Suprapubic skin (tissue), 4 donors: ENCODE results near the gene STPG1. TPM values are rescaled to one million over a fixed set of nuclear protein-coding genes. Genes with fewer than 3 reads are reported as not detected.

Source experiments
- DNase-seq, 2 donors: peaks; one replicate each; pipeline ENCODE4 v3.0.0-alpha.2; 2019; ENCODE audit warnings: low spot score in 2 of 2
- H3K27ac ChIP-seq: fragments of 200-600 bp; sonication (generic); one replicate; pipeline ENCODE4 v1.5.1; 2019
- H3K27me3 ChIP-seq: fragments of 200-600 bp; sonication (generic); one replicate; pipeline ENCODE4 v1.5.1; 2019
- H3K36me3 ChIP-seq: fragments of 200-600 bp; sonication (generic); one replicate; pipeline ENCODE4 v1.5.1; 2019
- H3K4me1 ChIP-seq: fragments of 200-600 bp; sonication (generic); one replicate; pipeline ENCODE4 v1.5.1; 2019
- H3K4me3 ChIP-seq: fragments of 200-600 bp; sonication (generic); one replicate; pipeline ENCODE4 v1.5.1; 2019; ENCODE audit warnings: mild to moderate bottlenecking
- H3K9me3 ChIP-seq: fragments of 200-600 bp; sonication (generic); one replicate; pipeline ENCODE4 v1.5.1; 2019
- EP300 ChIP-seq: sonication (generic); formaldehyde crosslinking; IDR thresholded peaks from one replicate; pipeline ENCODE4 v1.6.1; 2017; ENCODE audit warnings: antibody characterized with exemption
- POLR2A ChIP-seq, 2 donors: fragments of 450-650 bp; IDR thresholded peaks; one replicate each; pipeline ENCODE4 v1.6.1; 2017; ENCODE audit warnings: antibody characterized with exemption in 2 of 2, mild to moderate bottlenecking in 2 of 2, moderate library complexity in 2 of 2
- POLR2AphosphoS5 ChIP-seq, 3 donors: sonication (generic); formaldehyde crosslinking; IDR thresholded peaks; one replicate each; pipeline ENCODE4 v1.6.1; 2017; ENCODE audit warnings: antibody characterized with exemption in 3 of 3
- WGBS: methylation state at CpG from one replicate; pipeline ENCODE4 v1.1.5; 2018; 5-methylcytosine and 5-hydroxymethylcytosine counted together
- total RNA-seq, 4 donors: library from RNA; depleted of rRNA; stranded (reverse); fragments of >200 nt; gene quantifications; one replicate each; pipeline ENCODE4 v1.1.0, GENCODE V29; 2016
- TF ChIP-seq, protein P1 (sequence below), 2 donors: fragments of 200-600 bp in 1 of 2; fragments of 450-650 bp in 1 of 2; sonication (generic) in 1 of 2; IDR thresholded peaks; one replicate each; pipeline ENCODE4 v1.5.1; 2016 to 2019; ENCODE audit warnings: antibody characterized with exemption in 2 of 2, mild to moderate bottlenecking in 1 of 2, moderate library complexity in 1 of 2

STPG1 gene
- total RNA-seq, 4 donors from 2014 or later: 7.2 to 8.5 (median 7.8) TPM

DNA sequence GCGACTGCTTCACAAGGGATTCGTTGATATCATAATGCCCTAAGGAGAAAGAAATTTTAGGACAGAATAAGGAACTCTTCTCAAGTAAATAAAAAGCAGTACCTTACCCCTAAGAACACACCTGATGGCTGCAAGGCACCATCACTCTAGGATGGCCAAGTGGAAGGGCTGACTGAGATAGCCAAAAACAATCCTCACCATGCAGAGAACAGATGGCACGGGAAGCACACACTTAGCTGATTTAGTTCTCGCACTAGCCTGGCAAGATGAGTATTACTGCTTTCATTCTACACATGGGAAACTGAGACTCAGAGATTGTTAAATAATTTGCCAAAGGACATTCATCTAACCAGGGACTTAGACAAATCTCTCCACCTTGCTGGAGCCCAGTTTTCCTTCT, 43.8 kb downstream of the STPG1 start:
- WGBS: 82% methylated on average over 4 of the region's 4 CpGs
- no peak for TF ChIP-seq EP300
- TF ChIP-seq, protein P1, sequence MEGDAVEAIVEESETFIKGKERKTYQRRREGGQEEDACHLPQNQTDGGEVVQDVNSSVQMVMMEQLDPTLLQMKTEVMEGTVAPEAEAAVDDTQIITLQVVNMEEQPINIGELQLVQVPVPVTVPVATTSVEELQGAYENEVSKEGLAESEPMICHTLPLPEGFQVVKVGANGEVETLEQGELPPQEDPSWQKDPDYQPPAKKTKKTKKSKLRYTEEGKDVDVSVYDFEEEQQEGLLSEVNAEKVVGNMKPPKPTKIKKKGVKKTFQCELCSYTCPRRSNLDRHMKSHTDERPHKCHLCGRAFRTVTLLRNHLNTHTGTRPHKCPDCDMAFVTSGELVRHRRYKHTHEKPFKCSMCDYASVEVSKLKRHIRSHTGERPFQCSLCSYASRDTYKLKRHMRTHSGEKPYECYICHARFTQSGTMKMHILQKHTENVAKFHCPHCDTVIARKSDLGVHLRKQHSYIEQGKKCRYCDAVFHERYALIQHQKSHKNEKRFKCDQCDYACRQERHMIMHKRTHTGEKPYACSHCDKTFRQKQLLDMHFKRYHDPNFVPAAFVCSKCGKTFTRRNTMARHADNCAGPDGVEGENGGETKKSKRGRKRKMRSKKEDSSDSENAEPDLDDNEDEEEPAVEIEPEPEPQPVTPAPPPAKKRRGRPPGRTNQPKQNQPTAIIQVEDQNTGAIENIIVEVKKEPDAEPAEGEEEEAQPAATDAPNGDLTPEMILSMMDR (IDR thresholded peaks at IDR 0.05): no peak
- no peak for TF ChIP-seq POLR2A (IDR thresholded peaks at IDR 0.05)
- no peak for TF ChIP-seq POLR2AphosphoS5 (IDR thresholded peaks at IDR 0.05)
- Histone ChIP-seq H3K9me3 (no peaks in the 10 kb centered on the region), H3K36me3 (no peaks in the 10 kb centered on the region), H3K4me3 (no peak overlapping the region), H3K4me1 (peaks cover 19% of the 10 kb centered on the region), H3K27me3 (no peaks in the 10 kb centered on the region), H3K27ac (peak overlapping the region; percentile 0)
- no peak for DNase-seq

DNA sequence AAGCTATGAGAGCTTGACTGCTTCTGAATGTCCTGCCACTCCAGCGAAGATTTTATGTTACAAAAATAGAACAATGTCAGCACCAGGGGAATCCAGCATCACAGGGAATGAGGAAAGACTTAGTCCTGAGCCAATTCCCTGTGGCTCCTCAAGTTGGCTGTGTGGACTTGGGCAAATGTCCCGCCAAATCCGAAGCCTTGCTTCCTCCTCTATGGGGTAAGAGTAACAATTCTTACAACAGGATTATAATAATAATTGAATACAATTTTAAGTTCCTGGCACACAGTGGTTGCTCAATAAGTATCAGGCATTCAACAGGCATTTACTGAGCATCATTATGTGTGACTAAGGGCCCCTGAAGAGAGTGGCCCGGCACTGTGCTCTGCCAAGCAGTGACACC, 44.4 kb downstream of the STPG1 start:
- Histone ChIP-seq H3K27ac (peak overlapping the region; percentile 50), H3K36me3 (no peaks in the 10 kb centered on the region), H3K9me3 (no peaks in the 10 kb centered on the region), H3K4me3 (no peak overlapping the region), H3K27me3 (no peaks in the 10 kb centered on the region), H3K4me1 (peaks cover 25% of the 10 kb centered on the region)
- DNase-seq: peak in 1 of 2 donors; percentile 81
- WGBS: 66% methylated on average over 4 of the region's 4 CpGs
- TF ChIP-seq EP300: no peak
- TF ChIP-seq, protein P1 (IDR thresholded peaks at IDR 0.05): no peak
- TF ChIP-seq POLR2AphosphoS5 (IDR thresholded peaks at IDR 0.05): peak in 2 of 3 donors; percentile 44 to 83
- TF ChIP-seq POLR2A (IDR thresholded peaks at IDR 0.05): no peak

DNA sequence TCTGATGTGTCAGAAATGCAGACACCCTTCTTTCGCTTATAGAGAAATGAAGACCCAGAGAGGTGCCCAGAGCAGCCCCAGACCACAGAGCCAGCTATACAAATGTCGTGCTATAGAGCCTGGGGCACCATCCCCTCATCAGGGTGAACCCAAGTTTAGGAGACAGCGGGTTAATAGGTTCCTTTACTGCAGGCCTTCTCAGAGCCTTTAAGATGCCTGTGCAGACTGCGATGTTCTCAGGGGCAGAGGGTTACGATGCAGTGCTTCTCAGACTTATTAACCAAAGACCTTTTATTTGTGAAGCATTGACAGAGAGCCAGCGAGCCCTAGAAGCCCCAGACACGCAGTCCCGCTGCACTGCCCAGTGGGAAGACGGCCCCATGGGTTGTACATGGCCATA, 46.9 kb downstream of the STPG1 start:
- TF ChIP-seq EP300 (no peak), POLR2AphosphoS5 (IDR thresholded peaks at IDR 0.05) (no peak), POLR2A (IDR thresholded peaks at IDR 0.05) (no peak)
- TF ChIP-seq, protein P1 (IDR thresholded peaks at IDR 0.05): no peak
- Histone ChIP-seq H3K36me3 (no peaks in the 10 kb centered on the region), H3K27ac (no peak overlapping the region), H3K9me3 (no peaks in the 10 kb centered on the region), H3K27me3 (no peaks in the 10 kb centered on the region), H3K4me3 (no peak overlapping the region), H3K4me1 (peaks cover 34% of the 10 kb centered on the region)
- 98% methylated on average over 5 of the region's 9 CpGs for WGBS
- DNase-seq: no peak

DNA sequence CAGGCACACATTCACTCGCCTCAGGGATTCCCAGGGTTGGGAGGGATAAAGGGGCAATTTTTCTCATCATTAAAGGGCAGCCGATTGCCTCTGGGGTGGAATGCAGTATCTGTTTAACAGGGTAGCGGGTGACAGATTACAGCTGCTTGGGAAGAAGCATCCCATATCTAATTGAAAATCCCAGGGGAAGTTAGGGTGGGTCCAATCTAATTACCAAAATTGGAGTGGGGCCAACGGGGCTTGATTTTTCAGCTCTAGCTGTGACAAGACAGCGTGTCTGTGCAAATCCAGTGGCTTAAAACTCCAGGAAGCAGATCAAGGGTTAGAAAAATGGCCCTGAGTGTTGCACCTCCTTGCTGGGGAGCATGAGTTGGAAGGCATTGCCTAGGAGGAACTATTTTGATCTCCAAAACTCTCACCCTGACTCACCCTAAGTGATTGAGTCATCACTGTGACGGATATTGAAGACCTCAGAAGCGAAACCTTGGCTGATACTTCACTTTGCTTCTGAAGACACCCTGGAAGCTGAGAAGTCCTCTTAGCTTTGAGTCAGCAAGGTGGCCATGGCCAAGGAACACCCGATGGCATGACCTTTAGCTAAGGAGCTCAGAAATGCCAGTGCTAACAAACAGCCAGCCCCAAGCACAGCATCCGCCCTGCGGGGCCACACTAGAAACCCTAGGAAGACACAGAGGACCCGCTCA, 48.5 kb downstream of the STPG1 start:
- Histone ChIP-seq H3K27ac (peak overlapping the region; percentile 61), H3K9me3 (no peaks in the 10 kb centered on the region), H3K4me1 (peaks cover 34% of the 10 kb centered on the region), H3K36me3 (no peaks in the 10 kb centered on the region), H3K4me3 (no peak overlapping the region), H3K27me3 (no peaks in the 10 kb centered on the region)
- TF ChIP-seq, protein P1 (IDR thresholded peaks at IDR 0.05): no peak
- TF ChIP-seq EP300 (no peak), POLR2AphosphoS5 (IDR thresholded peaks at IDR 0.05) (no peak), POLR2A (IDR thresholded peaks at IDR 0.05) (no peak)
- WGBS: 63% methylated on average over 11 of the region's 11 CpGs
- DNase-seq: no peak

DNA sequence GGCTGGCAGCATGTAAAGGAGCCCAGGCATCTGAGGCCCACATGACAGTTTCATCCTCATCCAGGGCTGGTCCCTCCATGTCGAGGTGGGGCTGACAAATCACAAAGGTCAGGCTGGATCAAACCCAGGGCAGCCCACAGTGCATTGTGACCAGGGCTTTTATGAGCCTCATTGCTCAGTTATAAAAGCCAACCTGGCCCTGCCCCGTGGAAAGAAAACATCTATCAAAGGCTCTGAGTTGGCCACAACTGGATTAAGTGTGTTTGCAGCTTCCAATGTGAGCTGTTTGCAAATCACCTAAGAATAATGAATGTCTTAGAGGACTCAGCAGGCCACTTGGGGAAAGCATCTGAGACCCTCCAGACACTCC, 49.0 kb downstream of the STPG1 start:
- Histone ChIP-seq H3K27ac (peak overlapping the region; percentile 61), H3K36me3 (no peaks in the 10 kb centered on the region), H3K4me3 (no peak overlapping the region), H3K27me3 (no peaks in the 10 kb centered on the region), H3K9me3 (no peaks in the 10 kb centered on the region), H3K4me1 (peaks cover 34% of the 10 kb centered on the region)
- whole genome bisulfite sequencing: 31% methylated on average over 2 of the region's 2 CpGs
- no peak for TF ChIP-seq POLR2AphosphoS5 (IDR thresholded peaks at IDR 0.05)
- TF ChIP-seq, protein P1 (IDR thresholded peaks at IDR 0.05): no peak
- no peak for TF ChIP-seq POLR2A (IDR thresholded peaks at IDR 0.05)
- TF ChIP-seq EP300: no peak
- DNase-seq: no peak
